Sigmoid colon (tissue), 4 donors: ENCODE data around the gene SGCD.

Experiments used
- CTCF ChIP-seq, 4 experiments: fragments of 450-650 bp in 3 of 4; fragments of 200-600 bp in 1 of 4; IDR thresholded peaks; one replicate each; pipeline ENCODE4 v1.5.1; 2016 to 2019; ENCODE audit warnings: antibody characterized with exemption in 4 of 4, mild to moderate bottlenecking in 3 of 4, moderate library complexity in 2 of 4
- POLR2A ChIP-seq, 2 donors: fragments of 450-650 bp; IDR thresholded peaks; one replicate each; pipeline ENCODE4 v1.6.1; 2016; ENCODE audit warnings: antibody characterized with exemption in 2 of 2, mild to moderate bottlenecking in 2 of 2, moderate library complexity in 2 of 2
- POLR2AphosphoS5 ChIP-seq, 4 donors: sonication (generic); formaldehyde crosslinking; IDR thresholded peaks; one replicate each; pipeline ENCODE4 v1.6.1; 2017; ENCODE audit warnings: antibody characterized with exemption in 4 of 4

GRCh38 chr5:156667616-156668015 is 340.7 kb downstream of the SGCD start:
- no peak for TF ChIP-seq CTCF (IDR thresholded peaks at IDR 0.05)
- TF ChIP-seq POLR2AphosphoS5 (IDR thresholded peaks at IDR 0.05), result no peak
- no peak for TF ChIP-seq POLR2A (IDR thresholded peaks at IDR 0.05)
